Nephron progenitor cell (in vitro differentiated cells): Measurements from ENCODE around the gene RORC.
"Not testable (repeated sequence)": the region's sequence is repeated elsewhere in the genome, so short reads cannot be mapped to it uniquely, and the experiment has no call there.

ENCODE experiments used
- DNase-seq: peaks from one replicate; pipeline ENCODE4 v3.0.0; 2021
- H3K27ac Mint-ChIP-seq: 2 replicates; pipeline ENCODE4 v1.8.0; 2021; ENCODE audit warnings: mild to moderate bottlenecking, moderate library complexity, mixed read lengths
- H3K27me3 Mint-ChIP-seq: 2 replicates; pipeline ENCODE4 v1.8.0; 2021; ENCODE audit warnings: mild to moderate bottlenecking, low read depth, mixed read lengths; ENCODE audit not compliant: poor library complexity
- H3K36me3 Mint-ChIP-seq: 2 replicates; pipeline ENCODE4 v1.8.0; 2021; ENCODE audit warnings: low read depth, mixed read lengths
- H3K4me1 Mint-ChIP-seq: 2 replicates; pipeline ENCODE4 v1.8.0; 2021; ENCODE audit warnings: mixed read lengths
- H3K4me3 Mint-ChIP-seq: 2 replicates; pipeline ENCODE4 v1.8.0; 2021; ENCODE audit warnings: mild to moderate bottlenecking, moderate library complexity, mixed read lengths
- H3K9me3 Mint-ChIP-seq: 2 replicates; pipeline ENCODE4 v1.8.0; 2021; ENCODE audit warnings: mild to moderate bottlenecking, moderate library complexity, mixed read lengths
- CTCF ChIP-seq: fragments of 200-600 bp; sonication (generic); IDR thresholded peaks from 2 replicates; pipeline ENCODE4 v1.5.0; 2021; ENCODE audit warnings: antibody characterized with exemption

The RORC gene

GRCh38 chr1:151776665-151777062 lies 54.9 kb downstream of the RORC start:
- TF ChIP-seq CTCF = no peak
- DNase-seq = no peak
- Mint-ChIP-seq H3K9me3 (no peaks in the 10 kb centered on the region), H3K4me3 (no peak overlapping the region), H3K4me1 (no peaks in the 10 kb centered on the region), H3K27me3 (peaks cover 14% of the 10 kb centered on the region), H3K27ac (no peak overlapping the region), H3K36me3 (peaks cover 23% of the 10 kb centered on the region)

DNA sequence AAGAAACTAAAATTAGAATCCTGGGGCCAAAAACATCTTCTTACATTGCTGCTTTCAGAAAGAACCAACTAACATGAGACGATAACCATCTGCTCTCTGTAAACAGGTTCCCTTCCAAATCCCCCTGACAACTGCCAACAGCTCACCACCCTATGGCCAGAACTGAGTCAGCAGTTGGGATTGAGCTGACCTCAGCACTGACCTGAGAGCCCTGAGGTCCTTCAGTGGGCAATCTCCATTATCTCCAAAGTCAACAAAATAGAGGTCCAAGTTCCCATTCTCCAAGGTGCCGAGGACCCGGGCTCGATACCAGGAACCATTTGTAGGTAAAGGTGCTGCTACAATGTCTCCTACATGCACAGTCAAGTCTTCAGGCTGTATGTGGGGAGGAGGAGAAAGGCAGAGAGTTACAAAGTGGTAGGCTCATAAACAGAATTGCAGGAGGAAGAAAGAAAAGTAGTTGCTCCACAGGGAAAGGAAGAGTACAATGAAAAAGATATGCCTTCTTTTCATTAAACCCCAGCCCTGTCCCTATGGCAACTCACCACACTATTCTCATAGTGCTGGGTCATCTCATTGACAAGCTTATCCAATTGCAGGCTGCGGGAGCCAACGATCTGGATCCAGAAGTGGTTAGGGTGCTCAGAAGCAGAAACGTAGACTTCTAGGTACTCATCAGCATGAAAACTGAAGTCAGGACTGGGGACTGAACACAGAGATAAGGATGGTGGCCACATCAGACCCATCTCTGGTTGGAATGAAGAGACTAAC lies 55.5 kb downstream of the RORC start:
- H3K36me3 Mint-ChIP-seq = peaks cover 19% of the 10 kb centered on the region
- peaks cover 14% of the 10 kb centered on the region for H3K27me3 Mint-ChIP-seq
- H3K27ac Mint-ChIP-seq = no peak overlapping the region
- H3K9me3 Mint-ChIP-seq = no peaks in the 10 kb centered on the region
- DNase-seq = no peak
- H3K4me1 Mint-ChIP-seq = no peaks in the 10 kb centered on the region
- H3K4me3 Mint-ChIP-seq = no peak overlapping the region
- no peak for TF ChIP-seq CTCF

DNA sequence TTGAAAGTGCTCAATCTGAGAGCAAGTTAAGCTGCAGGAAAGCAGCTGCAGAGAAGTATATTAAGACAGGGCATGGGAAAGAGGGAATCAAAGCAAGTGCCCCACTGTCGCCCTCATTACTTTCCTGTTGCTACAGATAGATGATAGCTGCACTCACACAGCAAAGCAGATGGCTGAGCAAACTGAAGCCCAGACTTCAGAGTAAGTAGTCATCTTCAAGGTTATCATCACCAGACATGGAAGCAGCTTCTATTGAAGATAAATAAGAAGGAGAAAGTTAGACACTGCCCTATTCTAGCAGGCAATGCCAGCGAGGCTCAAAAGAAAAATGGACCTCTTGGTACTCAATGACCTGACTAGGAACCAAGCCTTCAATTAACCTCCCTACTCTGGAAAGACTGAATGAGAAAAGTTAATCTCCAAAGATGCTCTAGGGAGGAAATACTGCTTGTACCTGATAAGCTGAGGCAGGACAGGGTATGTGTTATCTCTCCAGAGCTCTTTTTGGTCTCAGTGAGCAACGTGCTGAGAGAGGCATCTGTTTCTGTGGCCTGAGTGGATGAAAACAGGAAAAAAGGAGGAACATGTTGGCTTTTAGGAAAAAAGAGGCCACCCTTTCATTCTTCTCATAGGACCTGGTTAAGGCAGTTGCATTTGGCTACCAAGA lies 57.2 kb downstream of the RORC start:
- peaks cover 11% of the 10 kb centered on the region for H3K27me3 Mint-ChIP-seq
- peaks cover 19% of the 10 kb centered on the region for H3K36me3 Mint-ChIP-seq
- peaks cover 7% of the 10 kb centered on the region for H3K9me3 Mint-ChIP-seq
- H3K4me3 Mint-ChIP-seq = no peak overlapping the region
- H3K4me1 Mint-ChIP-seq = no peaks in the 10 kb centered on the region
- no peak overlapping the region for H3K27ac Mint-ChIP-seq
- DNase-seq = no peak
- no peak for TF ChIP-seq CTCF

GRCh38 chr1:151773702-151774101 lies 57.9 kb downstream of the RORC start:
- no peak overlapping the region for H3K27ac Mint-ChIP-seq
- no peaks in the 10 kb centered on the region for H3K4me1 Mint-ChIP-seq
- TF ChIP-seq CTCF = no peak
- peaks cover 19% of the 10 kb centered on the region for H3K36me3 Mint-ChIP-seq
- H3K4me3 Mint-ChIP-seq = no peak overlapping the region
- peaks cover 7% of the 10 kb centered on the region for H3K9me3 Mint-ChIP-seq
- peaks cover 11% of the 10 kb centered on the region for H3K27me3 Mint-ChIP-seq
- no peak for DNase-seq

DNA sequence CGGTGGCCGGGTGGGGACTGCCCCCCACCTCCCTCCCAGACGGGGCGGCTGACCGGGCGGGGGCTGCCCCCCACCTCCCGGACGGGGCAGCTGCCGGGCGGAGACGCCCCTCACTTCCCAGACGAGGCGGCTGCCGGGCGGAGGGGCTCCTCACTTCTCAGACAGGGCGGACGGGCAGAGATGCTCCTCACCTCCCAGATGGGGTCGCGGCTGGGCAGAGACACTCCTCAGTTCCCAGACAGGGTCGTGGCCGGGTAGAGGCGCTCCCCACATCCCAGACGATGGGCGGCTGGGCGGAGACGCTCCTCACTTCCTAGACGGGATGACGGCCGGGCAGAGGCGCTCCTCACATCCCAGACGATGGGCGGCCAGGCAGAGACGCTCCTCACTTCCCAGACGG lies 62.3 kb downstream of the RORC start:
- not testable (repeated sequence) for H3K4me3 Mint-ChIP-seq, H3K36me3 Mint-ChIP-seq, H3K27ac Mint-ChIP-seq, DNase-seq, H3K4me1 Mint-ChIP-seq, H3K9me3 Mint-ChIP-seq
- peaks cover 17% of the 10 kb centered on the region for H3K27me3 Mint-ChIP-seq

DNA sequence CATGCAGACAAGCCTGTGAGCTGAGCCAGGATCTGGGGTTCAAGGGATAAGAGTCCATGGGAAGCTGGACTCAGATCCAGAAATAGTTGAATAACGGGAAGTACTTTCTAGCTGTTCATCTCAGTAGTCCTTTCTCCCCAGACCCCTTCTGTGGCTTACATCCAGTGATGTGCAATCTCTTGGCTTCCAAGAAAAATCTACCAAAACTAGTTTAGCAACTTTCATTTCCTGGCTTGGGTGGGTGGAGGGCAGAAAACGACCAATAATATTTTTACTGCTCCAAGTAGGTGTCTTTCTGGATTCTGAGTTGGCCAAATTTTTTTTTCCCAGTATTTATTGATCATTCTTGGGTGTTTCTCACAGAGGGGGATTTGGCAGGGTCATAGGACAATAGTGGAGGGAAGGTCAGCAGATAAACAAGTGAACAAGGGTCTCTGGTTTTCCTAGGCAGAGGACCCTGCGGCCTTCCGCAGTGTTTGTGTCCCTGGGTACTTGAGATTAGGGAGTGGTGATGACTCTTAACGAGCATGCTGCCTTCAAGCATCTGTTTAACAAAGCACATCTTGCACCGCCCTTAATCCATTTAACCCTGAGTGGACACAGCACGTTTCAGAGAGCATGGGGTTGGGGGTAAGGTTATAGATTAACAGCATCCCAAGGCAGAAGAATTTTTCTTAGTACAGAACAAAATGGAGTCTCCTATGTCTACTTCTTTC lies 63.1 kb downstream of the RORC start:
- not testable (repeated sequence) for H3K27ac Mint-ChIP-seq

More for the DNA sequence above, 63.1 kb downstream of the RORC start:
- H3K4me3 Mint-ChIP-seq, H3K9me3 Mint-ChIP-seq, DNase-seq, H3K36me3 Mint-ChIP-seq: not testable (repeated sequence)
- Mint-ChIP-seq H3K4me1 (peaks cover 10% of the 10 kb centered on the region), H3K27me3 (peaks cover 13% of the 10 kb centered on the region)
